GM12874 (cell line): ENCODE results near the gene CBARP.

ENCODE experiments used
- CTCF ChIP-seq: IDR thresholded peaks from 2 replicates; pipeline ENCODE4 v1.5.1; 2011; ENCODE audit warnings: low read depth, mild to moderate bottlenecking, control low read depth, low read length, moderate library complexity; ENCODE audit not compliant: insufficient read depth

The CBARP gene

GRCh38 chr19:1237754-1238368 lies at the start of gene CBARP:
Gene CBARP, minus strand, starts transcription at chr19:1238005. Its CDS starts 1,905 bp downstream, at chr19:1236100.
- no peak for TF ChIP-seq CTCF

GRCh38 chr19:1286487-1287353 lies 48.9 kb upstream of the CBARP start:
- TF ChIP-seq CTCF = no peak

GRCh38 chr19:1285737-1286360 lies 48.0 kb upstream of the CBARP start, which contains the start of gene EFNA2:
Gene EFNA2, plus strand, starts transcription at chr19:1285873. Its CDS starts 296 bp downstream, at chr19:1286169.
- TF ChIP-seq CTCF = no peak

GRCh38 chr19:1284979-1285736 lies 47.4 kb upstream of the CBARP start:
- TF ChIP-seq CTCF = no peak

GRCh38 chr19:1284293-1284978 lies 46.6 kb upstream of the CBARP start:
- TF ChIP-seq CTCF = no peak

GRCh38 chr19:1283917-1284292 lies 46.1 kb upstream of the CBARP start:
- no peak for TF ChIP-seq CTCF
